ENCODE measurements around the gene COP1. TPM values are rescaled to one million over a fixed set of nuclear protein-coding genes. Genes with fewer than 3 reads are reported as not detected.

The COP1 gene
- polyA plus RNA-seq, 3 donors: 44.0 to 74.2 (median 68.6) TPM

DNA sequence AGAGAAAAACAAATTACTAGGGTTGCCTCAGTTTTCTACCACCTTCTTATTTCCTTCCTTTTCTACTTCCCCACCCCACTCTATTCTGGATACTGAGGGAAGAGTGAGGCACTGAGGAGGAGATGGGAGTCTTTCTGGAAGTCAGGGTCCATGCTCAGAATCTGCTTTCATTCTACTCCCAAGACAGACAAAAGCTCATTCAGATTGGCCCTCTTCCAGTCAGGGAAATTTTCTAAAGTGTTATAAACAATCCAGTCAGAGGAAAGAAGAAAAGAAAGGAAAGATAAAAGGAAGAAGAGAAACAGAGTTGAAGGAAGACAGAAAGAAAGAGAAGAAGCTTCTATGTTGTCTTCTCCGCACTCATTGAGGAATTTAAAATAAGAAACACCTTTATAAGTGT is 228.6 kb downstream of the COP1 start:
- Histone ChIP-seq H3K9me3 (replicated peaks in 1 of 2; ENCODE audit: control insufficient read depth in 1 of 2, insufficient read depth in 1 of 2, low read length in 2 of 2) (peaks cover under 1 to 5% of the 10 kb centered on the region in 2 donors), H3K9ac (ENCODE audit: insufficient read depth, low read length, poor library complexity, severe bottlenecking) (no peak overlapping the region), H3K4me1 (ENCODE audit: control insufficient read depth in 1 of 2, insufficient read depth in 2 of 2, low read length in 2 of 2) (no peaks in the 10 kb centered on the region), H3K4me2 (replicated peaks; ENCODE audit: extremely low read depth, low read length, poor library complexity, severe bottlenecking) (no peak overlapping the region), H3K27me3 (ENCODE audit: control insufficient read depth in 2 of 2, insufficient read depth in 2 of 2, low read length in 2 of 2) (no peaks in the 10 kb centered on the region), H2AFZ (ENCODE audit: insufficient read depth, low read depth, low read length, poor library complexity, severe bottlenecking) (no peak overlapping the region), H3K36me3 (replicated peaks in 1 of 2; ENCODE audit: control insufficient read depth in 1 of 2, insufficient read depth in 2 of 2, low read length in 2 of 2) (peaks cover 50 to 91% of the 10 kb centered on the region in 2 donors), H4K20me1 (ENCODE audit: insufficient read depth, low read length) (peaks cover 23% of the 10 kb centered on the region), H3K79me2 (ENCODE audit: insufficient read depth, low read length) (no peaks in the 10 kb centered on the region), H3K4me3 (replicated peaks in 1 of 3; ENCODE audit: low read depth in 2 of 3, low read length in 3 of 3) (no peak overlapping the region), H3K27ac (ENCODE audit: low read depth in 1 of 2, low read length in 2 of 2) (no peak overlapping the region)
- Mint-ChIP-seq H3K4me1 (peaks cover 3% of the 10 kb centered on the region), H3K9me3 (peaks cover 0 to 13% (median 6%) of the 10 kb centered on the region in 7 donors), H3K4me3 (no peak overlapping the region), H3K27ac (peak overlapping the region in 5 of 7 donors; percentile 3 to 70 (median 5)), H3K36me3 (peaks cover 62 to 66% of the 10 kb centered on the region in 2 donors), H3K27me3 (ENCODE audit: low read depth in 3 of 3) (no peaks in the 10 kb centered on the region)
- no CpG with 5 or more reads among the region's 1 CpG for WGBS (ENCODE audit: insufficient coverage)
- no peak for DNase-seq
- intact Hi-C loops (cut with micrococcal nuclease): no loop called here
- TF ChIP-seq, protein P1, sequence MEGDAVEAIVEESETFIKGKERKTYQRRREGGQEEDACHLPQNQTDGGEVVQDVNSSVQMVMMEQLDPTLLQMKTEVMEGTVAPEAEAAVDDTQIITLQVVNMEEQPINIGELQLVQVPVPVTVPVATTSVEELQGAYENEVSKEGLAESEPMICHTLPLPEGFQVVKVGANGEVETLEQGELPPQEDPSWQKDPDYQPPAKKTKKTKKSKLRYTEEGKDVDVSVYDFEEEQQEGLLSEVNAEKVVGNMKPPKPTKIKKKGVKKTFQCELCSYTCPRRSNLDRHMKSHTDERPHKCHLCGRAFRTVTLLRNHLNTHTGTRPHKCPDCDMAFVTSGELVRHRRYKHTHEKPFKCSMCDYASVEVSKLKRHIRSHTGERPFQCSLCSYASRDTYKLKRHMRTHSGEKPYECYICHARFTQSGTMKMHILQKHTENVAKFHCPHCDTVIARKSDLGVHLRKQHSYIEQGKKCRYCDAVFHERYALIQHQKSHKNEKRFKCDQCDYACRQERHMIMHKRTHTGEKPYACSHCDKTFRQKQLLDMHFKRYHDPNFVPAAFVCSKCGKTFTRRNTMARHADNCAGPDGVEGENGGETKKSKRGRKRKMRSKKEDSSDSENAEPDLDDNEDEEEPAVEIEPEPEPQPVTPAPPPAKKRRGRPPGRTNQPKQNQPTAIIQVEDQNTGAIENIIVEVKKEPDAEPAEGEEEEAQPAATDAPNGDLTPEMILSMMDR (IDR thresholded peaks at IDR 0.05): no peak

DNA sequence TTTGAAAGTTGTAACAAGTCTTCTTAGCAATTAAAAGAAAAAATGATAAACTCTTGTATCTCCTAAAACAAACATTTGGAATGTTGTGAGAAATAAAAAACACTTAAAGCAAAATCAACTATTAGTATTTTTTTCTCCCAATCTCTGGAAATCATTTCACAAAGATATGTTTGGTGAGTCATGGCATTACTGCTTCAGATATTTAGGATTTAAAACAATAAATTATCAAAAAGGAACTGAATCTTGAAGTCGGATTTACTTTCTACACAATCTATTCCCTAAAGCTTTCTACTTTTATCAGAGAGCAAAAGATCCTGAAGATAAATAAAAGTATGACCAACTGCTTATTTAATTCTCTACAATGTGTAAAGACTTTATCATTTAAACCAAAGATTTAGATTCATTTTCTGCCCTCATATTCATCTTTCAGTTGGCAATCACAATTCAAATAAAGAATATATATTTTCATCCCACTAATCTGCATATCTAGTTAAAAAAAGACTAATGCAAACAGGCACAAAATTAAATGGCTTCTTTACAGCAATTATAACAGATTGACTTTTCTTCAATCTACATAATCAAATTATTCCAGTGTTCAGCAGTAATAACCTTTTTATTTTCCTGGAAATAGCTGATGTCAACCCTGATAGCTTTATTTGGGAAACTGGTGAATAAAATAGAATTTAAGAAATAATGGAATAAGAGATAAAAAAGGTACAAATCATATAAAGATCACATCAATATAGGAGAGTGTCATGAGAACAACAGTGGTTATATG is 230.0 kb downstream of the COP1 start:
- Histone ChIP-seq H3K27me3 (ENCODE audit: control insufficient read depth in 2 of 2, insufficient read depth in 2 of 2, low read length in 2 of 2) (no peaks in the 10 kb centered on the region), H3K4me1 (ENCODE audit: control insufficient read depth in 1 of 2, insufficient read depth in 2 of 2, low read length in 2 of 2) (no peaks in the 10 kb centered on the region), H3K27ac (ENCODE audit: low read depth in 1 of 2, low read length in 2 of 2) (no peak overlapping the region), H3K4me2 (replicated peaks; ENCODE audit: extremely low read depth, low read length, poor library complexity, severe bottlenecking) (no peak overlapping the region), H3K9me3 (replicated peaks in 1 of 2; ENCODE audit: control insufficient read depth in 1 of 2, insufficient read depth in 1 of 2, low read length in 2 of 2) (no peaks in the 10 kb centered on the region), H3K79me2 (ENCODE audit: insufficient read depth, low read length) (no peaks in the 10 kb centered on the region), H2AFZ (ENCODE audit: insufficient read depth, low read depth, low read length, poor library complexity, severe bottlenecking) (no peak overlapping the region), H3K9ac (ENCODE audit: insufficient read depth, low read length, poor library complexity, severe bottlenecking) (no peak overlapping the region), H3K4me3 (replicated peaks in 1 of 3; ENCODE audit: low read depth in 2 of 3, low read length in 3 of 3) (no peak overlapping the region), H3K36me3 (replicated peaks in 1 of 2; ENCODE audit: control insufficient read depth in 1 of 2, insufficient read depth in 2 of 2, low read length in 2 of 2) (peaks cover 40 to 88% of the 10 kb centered on the region in 2 donors), H4K20me1 (ENCODE audit: insufficient read depth, low read length) (peaks cover 23% of the 10 kb centered on the region)
- TF ChIP-seq, protein P1 (IDR thresholded peaks at IDR 0.05): no peak
- H3K4me1 Mint-ChIP-seq: peaks cover 3% of the 10 kb centered on the region
- H3K36me3 Mint-ChIP-seq: peaks cover 54 to 64% of the 10 kb centered on the region in 2 donors
- H3K4me3 Mint-ChIP-seq: no peak overlapping the region
- H3K27me3 Mint-ChIP-seq (ENCODE audit: low read depth in 3 of 3): no peaks in the 10 kb centered on the region
- intact Hi-C loops (cut with micrococcal nuclease): no loop called here
- DNase-seq: no peak
- WGBS (ENCODE audit: insufficient coverage): no CpG with 5 or more reads among the region's 1 CpG
- no peak overlapping the region for H3K27ac Mint-ChIP-seq
- peaks cover 0 to 5% (median under 1%) of the 10 kb centered on the region in 7 donors for H3K9me3 Mint-ChIP-seq

Measured in CD14-positive monocyte (primary cell).